ENCODE results near the gene TFAP2D.
A peak's percentile ranks its signal among the peaks of the same experiment; 100 is the strongest.

TFAP2D gene

DNA sequence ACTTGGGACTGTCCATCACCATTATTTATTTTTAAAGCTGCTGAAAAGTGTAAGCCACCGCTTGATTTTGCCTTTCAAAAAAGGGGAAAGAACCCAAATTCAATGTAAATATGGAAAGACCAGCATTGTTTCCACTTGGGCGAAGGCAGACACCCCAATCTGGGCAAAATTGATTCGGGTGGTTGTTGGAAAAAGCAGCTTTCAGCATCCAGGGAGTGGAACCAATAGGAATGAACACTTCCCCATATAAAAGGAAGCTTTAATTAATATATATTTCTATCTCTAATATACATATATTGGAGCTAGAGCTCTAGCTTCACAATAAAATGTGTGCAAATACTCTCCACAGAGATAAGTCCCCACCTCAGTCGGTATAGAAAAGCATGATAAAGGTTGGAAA, at the start of gene TFAP2D:
TSS of gene TFAP2D (plus strand) at position 301 of the 400 bp plus-strand sequence. CDS start 530 bp downstream, outside the sequence.
- H3K9me3 ChIP-seq (ENCODE audit: control insufficient read depth, insufficient read depth, low read length) = no peaks in the 10 kb centered on the region
- H3K9ac ChIP-seq (ENCODE audit: low read depth, low read length) = no peak within 1 kb of the TSS
- peaks cover 100% of the 10 kb centered on the region for H3K27me3 ChIP-seq (ENCODE audit: control insufficient read depth, insufficient read depth, low read length)
- H3K36me3 ChIP-seq (ENCODE audit: control insufficient read depth, insufficient read depth, low read length) = no peaks in the 10 kb centered on the region
- peaks cover 12% of the 10 kb centered on the region for H3K4me1 ChIP-seq (ENCODE audit: control insufficient read depth, insufficient read depth, low read length)
- peak within 1 kb of the TSS; percentile 59 for H3K4me3 ChIP-seq (ENCODE audit: low read depth, low read length)

DNA sequence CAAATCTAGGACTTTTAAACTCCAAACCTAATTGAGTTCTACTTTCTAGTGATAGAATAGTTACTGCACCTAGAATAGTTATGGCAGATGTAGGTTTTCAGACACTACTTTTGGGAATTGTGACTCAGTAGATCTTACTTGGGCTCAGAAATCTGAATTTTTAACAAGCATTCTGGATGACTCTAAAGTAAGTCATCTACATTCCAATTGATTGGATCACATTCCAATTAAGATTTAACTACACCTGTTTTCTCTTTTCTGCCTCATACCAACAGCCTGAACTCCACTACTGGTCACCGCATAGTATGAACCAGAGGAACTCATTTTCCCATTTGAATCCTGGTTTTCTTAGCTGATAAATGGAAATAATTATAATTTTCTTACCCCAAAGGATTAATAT, 49.5 kb upstream of the TFAP2D start:
- Histone ChIP-seq H3K36me3 (ENCODE audit: control insufficient read depth, insufficient read depth, low read length) (no peaks in the 10 kb centered on the region), H3K9ac (ENCODE audit: low read depth, low read length) (no peak overlapping the region), H3K27me3 (ENCODE audit: control insufficient read depth, insufficient read depth, low read length) (no peaks in the 10 kb centered on the region), H3K4me1 (ENCODE audit: control insufficient read depth, insufficient read depth, low read length) (peaks cover 5% of the 10 kb centered on the region), H3K9me3 (ENCODE audit: control insufficient read depth, insufficient read depth, low read length) (no peaks in the 10 kb centered on the region), H3K4me3 (ENCODE audit: low read depth, low read length) (no peak overlapping the region)

DNA sequence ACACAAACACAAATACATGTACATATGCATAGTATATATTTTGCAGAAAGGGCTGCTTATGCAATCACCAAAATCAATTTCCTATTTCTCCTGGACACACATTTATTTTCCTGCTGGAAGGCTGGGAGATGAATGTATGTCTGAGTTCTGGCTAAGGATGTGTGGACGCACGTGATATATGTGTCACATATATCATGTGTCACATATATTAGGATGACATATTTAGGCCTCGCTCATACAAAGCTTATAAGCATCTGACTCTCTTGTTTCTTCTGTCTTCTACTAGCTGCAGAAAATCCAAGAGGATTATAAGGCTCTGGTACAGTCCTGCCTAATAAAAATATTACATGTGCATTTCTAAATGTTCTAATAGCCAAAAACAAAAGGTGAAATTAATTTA, 47.2 kb upstream of the TFAP2D start:
- Histone ChIP-seq H3K4me3 (ENCODE audit: low read depth, low read length) (no peak overlapping the region), H3K27me3 (ENCODE audit: control insufficient read depth, insufficient read depth, low read length) (no peaks in the 10 kb centered on the region)

GRCh38 chr6:50681213-50681824, 32.0 kb upstream of the TFAP2D start:
- Histone ChIP-seq H3K4me3 (ENCODE audit: low read depth, low read length) (no peak overlapping the region), H3K4me1 (ENCODE audit: control insufficient read depth, insufficient read depth, low read length) (no peaks in the 10 kb centered on the region), H3K9ac (ENCODE audit: low read depth, low read length) (no peak overlapping the region), H3K9me3 (ENCODE audit: control insufficient read depth, insufficient read depth, low read length) (no peaks in the 10 kb centered on the region), H3K27me3 (ENCODE audit: control insufficient read depth, insufficient read depth, low read length) (no peaks in the 10 kb centered on the region), H3K36me3 (ENCODE audit: control insufficient read depth, insufficient read depth, low read length) (no peaks in the 10 kb centered on the region)

More for the DNA sequence above, 47.2 kb upstream of the TFAP2D start:
- H3K36me3 ChIP-seq (ENCODE audit: control insufficient read depth, insufficient read depth, low read length) = no peaks in the 10 kb centered on the region
- H3K9ac ChIP-seq (ENCODE audit: low read depth, low read length) = no peak overlapping the region
- H3K4me1 ChIP-seq (ENCODE audit: control insufficient read depth, insufficient read depth, low read length) = peaks cover 5% of the 10 kb centered on the region
- no peaks in the 10 kb centered on the region for H3K9me3 ChIP-seq (ENCODE audit: control insufficient read depth, insufficient read depth, low read length)

- no peak overlapping the region for H3K4me3 ChIP-seq (ENCODE audit: low read depth, low read length)
- H3K9me3 ChIP-seq (ENCODE audit: control insufficient read depth, insufficient read depth, low read length) = no peaks in the 10 kb centered on the region
- no peaks in the 10 kb centered on the region for H3K4me1 ChIP-seq (ENCODE audit: control insufficient read depth, insufficient read depth, low read length)
- H3K27me3 ChIP-seq (ENCODE audit: control insufficient read depth, insufficient read depth, low read length) = no peaks in the 10 kb centered on the region
- no peak overlapping the region for H3K9ac ChIP-seq (ENCODE audit: low read depth, low read length)
- no peaks in the 10 kb centered on the region for H3K36me3 ChIP-seq (ENCODE audit: control insufficient read depth, insufficient read depth, low read length)
Observed at GRCh38 chr6:50689210-50689609, 24.1 kb upstream of the TFAP2D start.

DNA sequence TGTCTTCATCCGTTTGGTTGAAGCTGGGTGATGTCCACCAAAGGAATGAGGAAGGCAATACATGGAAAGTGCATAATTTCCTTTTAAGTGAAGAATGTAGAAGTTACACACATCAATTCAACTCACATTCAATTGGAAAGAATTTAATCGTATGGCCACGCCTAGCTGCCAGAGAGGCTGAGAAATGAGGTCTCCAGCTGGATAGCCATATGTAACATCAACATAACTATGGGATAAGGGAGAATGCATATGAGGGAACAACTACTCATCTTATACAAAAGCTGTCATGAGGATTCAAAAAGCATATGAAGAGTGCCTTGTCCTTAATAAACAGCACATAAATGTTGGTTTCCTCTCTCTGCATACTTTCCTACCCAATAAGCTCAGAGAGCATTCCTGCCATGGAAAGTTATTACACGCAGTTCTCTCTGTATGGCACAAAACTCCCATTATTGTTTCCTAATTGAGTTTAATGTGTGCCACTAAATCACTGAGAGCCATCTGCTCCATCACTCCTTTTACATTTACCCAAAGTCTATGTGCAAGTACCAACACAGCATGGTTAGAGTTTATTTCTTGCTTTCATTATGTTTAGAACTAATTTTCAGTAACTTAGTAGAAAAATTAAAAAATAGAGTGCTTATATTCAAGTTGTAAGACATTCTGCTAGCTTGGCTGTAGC, 21.4 kb upstream of the TFAP2D start:
- no peaks in the 10 kb centered on the region for H3K9me3 ChIP-seq (ENCODE audit: control insufficient read depth, insufficient read depth, low read length)
- H3K4me3 ChIP-seq (ENCODE audit: low read depth, low read length) = no peak overlapping the region
- no peak overlapping the region for H3K9ac ChIP-seq (ENCODE audit: low read depth, low read length)
- H3K36me3 ChIP-seq (ENCODE audit: control insufficient read depth, insufficient read depth, low read length) = no peaks in the 10 kb centered on the region
- H3K27me3 ChIP-seq (ENCODE audit: control insufficient read depth, insufficient read depth, low read length) = no peaks in the 10 kb centered on the region
- H3K4me1 ChIP-seq (ENCODE audit: control insufficient read depth, insufficient read depth, low read length) = no peaks in the 10 kb centered on the region

GRCh38 chr6:50698546-50698945, 14.8 kb upstream of the TFAP2D start:
- H3K4me1 ChIP-seq (ENCODE audit: control insufficient read depth, insufficient read depth, low read length) = no peaks in the 10 kb centered on the region
- peaks cover 50% of the 10 kb centered on the region for H3K27me3 ChIP-seq (ENCODE audit: control insufficient read depth, insufficient read depth, low read length)

GRCh38 chr6:50699051-50699775, 14.1 kb upstream of the TFAP2D start:
- Histone ChIP-seq H3K27me3 (ENCODE audit: control insufficient read depth, insufficient read depth, low read length) (peaks cover 57% of the 10 kb centered on the region), H3K4me1 (ENCODE audit: control insufficient read depth, insufficient read depth, low read length) (no peaks in the 10 kb centered on the region), H3K36me3 (ENCODE audit: control insufficient read depth, insufficient read depth, low read length) (no peaks in the 10 kb centered on the region), H3K4me3 (ENCODE audit: low read depth, low read length) (no peak overlapping the region), H3K9me3 (ENCODE audit: control insufficient read depth, insufficient read depth, low read length) (no peaks in the 10 kb centered on the region), H3K9ac (ENCODE audit: low read depth, low read length) (no peak overlapping the region)

More at GRCh38 chr6:50698546-50698945, 14.8 kb upstream of the TFAP2D start:
- Histone ChIP-seq H3K36me3 (ENCODE audit: control insufficient read depth, insufficient read depth, low read length) (no peaks in the 10 kb centered on the region), H3K4me3 (ENCODE audit: low read depth, low read length) (no peak overlapping the region), H3K9me3 (ENCODE audit: control insufficient read depth, insufficient read depth, low read length) (no peaks in the 10 kb centered on the region), H3K9ac (ENCODE audit: low read depth, low read length) (no peak overlapping the region)

GRCh38 chr6:50706575-50706974, 6.8 kb upstream of the TFAP2D start:
- peaks cover 8% of the 10 kb centered on the region for H3K4me1 ChIP-seq (ENCODE audit: control insufficient read depth, insufficient read depth, low read length)
- no peak overlapping the region for H3K9ac ChIP-seq (ENCODE audit: low read depth, low read length)
- H3K4me3 ChIP-seq (ENCODE audit: low read depth, low read length) = peak overlapping the region; percentile 43
- no peaks in the 10 kb centered on the region for H3K9me3 ChIP-seq (ENCODE audit: control insufficient read depth, insufficient read depth, low read length)
- H3K36me3 ChIP-seq (ENCODE audit: control insufficient read depth, insufficient read depth, low read length) = no peaks in the 10 kb centered on the region
- H3K27me3 ChIP-seq (ENCODE audit: control insufficient read depth, insufficient read depth, low read length) = peaks cover 100% of the 10 kb centered on the region

DNA sequence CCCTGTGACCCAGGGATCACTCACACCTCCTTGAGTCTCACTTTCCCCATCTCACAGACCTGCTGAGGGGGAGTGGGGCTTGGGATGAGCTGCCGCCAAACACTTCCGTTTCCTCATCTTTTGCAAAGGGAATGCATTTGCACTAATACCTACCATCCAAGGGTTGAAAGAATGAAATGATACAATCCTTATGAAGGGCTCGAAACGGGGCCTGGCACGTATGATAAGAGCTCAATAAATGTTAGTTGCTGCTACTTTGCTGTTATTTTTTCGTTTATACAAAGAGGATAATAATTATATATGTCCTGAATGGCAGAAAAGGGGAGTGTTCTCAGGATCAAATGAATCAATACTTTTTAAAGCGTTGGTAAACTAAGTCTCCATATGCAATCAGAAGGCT, 6.1 kb upstream of the TFAP2D start:
- H3K27me3 ChIP-seq (ENCODE audit: control insufficient read depth, insufficient read depth, low read length) = peaks cover 100% of the 10 kb centered on the region
- no peaks in the 10 kb centered on the region for H3K9me3 ChIP-seq (ENCODE audit: control insufficient read depth, insufficient read depth, low read length)
- H3K4me3 ChIP-seq (ENCODE audit: low read depth, low read length) = peak overlapping the region; percentile 43
- peaks cover 8% of the 10 kb centered on the region for H3K4me1 ChIP-seq (ENCODE audit: control insufficient read depth, insufficient read depth, low read length)
- H3K36me3 ChIP-seq (ENCODE audit: control insufficient read depth, insufficient read depth, low read length) = no peaks in the 10 kb centered on the region
- H3K9ac ChIP-seq (ENCODE audit: low read depth, low read length) = no peak overlapping the region

DNA sequence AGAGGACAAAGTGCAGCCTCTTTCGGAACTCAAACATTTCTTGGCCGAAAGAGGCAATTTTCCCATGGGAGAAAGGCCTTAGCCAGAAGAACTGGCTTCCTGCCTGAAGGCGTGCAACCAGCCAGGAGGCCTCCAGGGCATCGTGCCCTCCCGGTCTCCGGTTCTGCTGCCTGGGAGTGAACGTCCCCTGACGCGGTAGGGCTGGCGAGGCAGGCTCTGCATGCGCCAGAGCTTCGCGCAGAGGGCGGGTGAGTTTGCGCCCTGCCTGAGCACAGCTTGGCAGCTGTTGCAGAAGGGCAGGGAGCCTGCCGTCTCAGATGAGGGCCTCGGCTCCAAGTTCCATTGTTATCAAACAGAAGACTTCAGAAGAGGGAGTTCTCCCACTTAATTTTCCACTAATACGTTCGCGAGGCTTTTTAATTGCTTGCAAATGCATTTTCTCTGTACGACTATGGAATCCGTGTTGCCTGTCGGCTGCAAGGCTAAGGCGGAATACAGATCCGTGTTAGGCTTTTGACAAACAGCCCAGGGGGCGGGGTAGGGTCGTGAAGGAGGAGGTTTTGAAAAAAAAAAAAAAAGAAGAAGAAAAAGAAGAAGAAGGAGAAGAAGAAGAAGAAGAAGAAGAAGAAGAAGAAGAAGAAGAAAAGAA, 5.5 kb upstream of the TFAP2D start:
- no peak overlapping the region for H3K9ac ChIP-seq (ENCODE audit: low read depth, low read length)
- H3K27me3 ChIP-seq (ENCODE audit: control insufficient read depth, insufficient read depth, low read length) = peaks cover 100% of the 10 kb centered on the region
- peak overlapping the region; percentile 43 for H3K4me3 ChIP-seq (ENCODE audit: low read depth, low read length)
- peaks cover 12% of the 10 kb centered on the region for H3K4me1 ChIP-seq (ENCODE audit: control insufficient read depth, insufficient read depth, low read length)
- H3K9me3 ChIP-seq (ENCODE audit: control insufficient read depth, insufficient read depth, low read length) = no peaks in the 10 kb centered on the region
- no peaks in the 10 kb centered on the region for H3K36me3 ChIP-seq (ENCODE audit: control insufficient read depth, insufficient read depth, low read length)
